Measurements from ENCODE around the gene AQP6.

Gene AQP6

GRCh38 chr12:49972641-49973360 lies at the start of gene AQP6:
Gene AQP6, plus strand, starts transcription at chr12:49972947. Its CDS starts 227 bp downstream, at chr12:49973174.
- DNase-seq (ENCODE audit: low spot score), result no peak

- DNase-seq (ENCODE audit: low spot score), result no peak
These were observed 49.6 kb upstream of the AQP6 start for GRCh38 chr12:49923035-49923644.

GRCh38 chr12:49923880-49924556 lies 48.7 kb upstream of the AQP6 start:
- no peak for DNase-seq (ENCODE audit: low spot score)

- no peak for DNase-seq (ENCODE audit: low spot score)
These were observed 48.0 kb upstream of the AQP6 start for GRCh38 chr12:49924628-49925246.

GRCh38 chr12:49925433-49926204 lies 47.1 kb upstream of the AQP6 start:
- no peak for DNase-seq (ENCODE audit: low spot score)

- no peak for DNase-seq (ENCODE audit: low spot score)
These were observed 44.3 kb upstream of the AQP6 start for GRCh38 chr12:49928471-49928870.

- DNase-seq (ENCODE audit: low spot score), result no peak
These were observed 43.2 kb upstream of the AQP6 start for GRCh38 chr12:49929581-49929980.

- DNase-seq (ENCODE audit: low spot score), result peak; percentile 56
These were observed 42.0 kb upstream of the AQP6 start for GRCh38 chr12:49930515-49931288.

- no peak for DNase-seq (ENCODE audit: low spot score)
These were observed 40.7 kb upstream of the AQP6 start for GRCh38 chr12:49932023-49932422.

- no peak for DNase-seq (ENCODE audit: low spot score)
These were observed 40.1 kb upstream of the AQP6 start for GRCh38 chr12:49932533-49933130.

GRCh38 chr12:49933796-49934195 lies 39.0 kb upstream of the AQP6 start:
- no peak for DNase-seq (ENCODE audit: low spot score)

- DNase-seq (ENCODE audit: low spot score), result no peak
These were observed 38.2 kb upstream of the AQP6 start for GRCh38 chr12:49934505-49934904.

GRCh38 chr12:49936925-49937324 lies 35.8 kb upstream of the AQP6 start:
- no peak for DNase-seq (ENCODE audit: low spot score)

- DNase-seq (ENCODE audit: low spot score), result no peak
These were observed 35.0 kb upstream of the AQP6 start for GRCh38 chr12:49937639-49938300.

GRCh38 chr12:49939307-49939706 lies 33.4 kb upstream of the AQP6 start:
- DNase-seq (ENCODE audit: low spot score), result no peak

- no peak for DNase-seq (ENCODE audit: low spot score)
These were observed 33.0 kb upstream of the AQP6 start for GRCh38 chr12:49939707-49940106.

GRCh38 chr12:49941556-49942511 lies 30.9 kb upstream of the AQP6 start:
- DNase-seq (ENCODE audit: low spot score), result no peak

- DNase-seq (ENCODE audit: low spot score), result no peak
These were observed 30.2 kb upstream of the AQP6 start for GRCh38 chr12:49942512-49942893.

Measured in kidney tubule cell (primary cell).